GM18526 (cell line): ENCODE measurements around the gene SSH2.

Experiments used
- POLR2A ChIP-seq: IDR thresholded peaks from 3 replicates; pipeline ENCODE4 v1.6.1; 2011; ENCODE audit not compliant: insufficient read length; ENCODE audit errors: extremely low read depth

Gene SSH2

DNA sequence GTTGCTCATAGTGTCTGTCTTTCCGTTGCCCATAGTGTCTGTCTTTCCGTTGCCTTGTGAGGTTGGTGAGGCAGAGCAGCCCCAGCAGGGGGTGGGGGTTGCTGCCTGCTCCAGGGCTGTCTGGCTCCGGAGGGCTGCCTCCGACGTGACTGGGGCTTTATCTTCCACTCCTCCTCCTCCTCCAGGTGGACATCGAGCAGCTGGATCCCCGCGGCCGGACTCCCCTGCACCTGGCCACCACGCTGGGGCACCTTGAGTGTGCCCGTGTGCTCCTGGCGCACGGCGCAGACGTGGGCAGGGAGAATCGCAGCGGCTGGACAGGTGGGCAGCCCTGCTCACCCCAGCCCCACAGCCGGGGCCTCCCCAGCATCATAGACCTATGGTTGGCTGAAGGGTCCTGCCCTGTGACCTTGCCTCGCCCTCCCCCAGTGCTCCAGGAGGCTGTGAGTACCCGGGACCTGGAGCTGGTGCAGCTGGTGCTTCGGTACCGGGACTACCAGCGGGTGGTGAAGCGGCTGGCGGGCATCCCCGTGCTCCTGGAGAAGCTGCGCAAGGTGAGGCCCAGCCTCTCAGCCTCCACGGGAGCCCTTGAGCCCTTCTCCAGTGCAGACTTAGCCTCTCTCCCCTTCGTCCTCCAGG lies 322.4 kb downstream of the SSH2 start:
- no peak for TF ChIP-seq POLR2A

DNA sequence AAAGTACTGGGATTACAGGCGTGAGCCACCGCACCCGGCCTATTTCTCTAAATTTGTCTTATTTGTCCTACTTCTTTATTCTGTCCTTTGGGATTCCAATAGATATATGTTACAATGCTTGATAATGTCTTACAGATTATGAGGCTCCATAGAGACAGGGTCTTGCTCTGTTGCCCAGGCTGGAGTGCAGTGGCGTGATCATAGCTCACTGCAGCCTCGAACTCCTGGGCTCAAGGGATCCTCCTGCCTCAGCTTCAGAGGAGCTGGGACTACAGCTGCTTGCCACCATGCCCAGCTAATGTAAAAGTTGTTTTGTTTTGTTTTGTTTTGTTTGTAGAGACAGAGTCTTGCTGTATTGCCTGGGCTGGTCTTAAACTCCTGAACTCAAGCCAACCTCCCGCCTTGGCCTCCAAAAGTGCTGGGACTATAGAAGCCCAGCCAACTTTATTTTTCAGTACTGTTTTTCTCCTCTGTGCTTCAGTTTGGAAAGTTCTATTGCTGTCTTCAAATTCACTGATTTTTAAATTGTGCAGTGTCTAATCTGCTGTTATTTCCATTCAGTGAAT lies 326.8 kb downstream of the SSH2 start:
- no peak for TF ChIP-seq POLR2A

DNA sequence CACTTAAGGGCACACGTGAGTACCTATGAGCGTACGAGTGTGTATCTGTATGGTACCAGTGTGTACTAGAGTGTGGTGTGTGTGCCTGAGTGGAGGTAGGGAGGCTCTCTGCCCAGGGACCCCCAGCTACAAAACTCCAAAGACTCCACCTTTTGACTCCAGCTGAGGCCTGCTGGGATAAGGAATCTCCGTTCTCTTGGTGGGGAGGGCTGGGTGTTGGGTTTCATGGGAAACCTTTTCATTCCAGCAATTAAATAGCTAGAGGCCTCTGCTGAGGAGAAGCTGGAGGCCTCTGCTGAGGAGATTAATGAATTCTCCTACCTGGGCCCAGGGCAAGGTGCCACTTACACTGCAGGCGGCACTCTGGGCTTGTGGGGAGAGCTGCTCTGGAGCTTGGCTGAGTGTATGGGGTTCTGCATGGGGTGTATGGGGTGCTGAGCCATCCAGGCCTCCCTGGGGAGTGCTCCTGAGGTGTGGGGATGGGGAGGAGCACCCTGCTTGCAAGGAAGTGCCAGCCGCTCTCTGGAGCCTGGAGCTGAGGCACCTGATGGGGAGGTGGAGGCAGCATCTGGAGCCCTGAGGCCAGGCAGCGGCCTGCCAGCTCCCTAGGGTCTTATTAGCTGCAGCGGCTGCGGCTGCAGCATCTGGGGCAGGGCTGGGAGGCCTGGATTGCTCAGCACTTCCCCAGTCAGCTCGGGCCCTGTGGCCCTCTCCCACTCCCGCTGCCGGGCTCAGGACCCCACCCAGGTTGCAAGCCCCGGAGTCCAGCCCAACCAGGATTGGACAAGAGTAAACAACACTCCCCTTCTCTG lies 332.5 kb downstream of the SSH2 start:
- TF ChIP-seq POLR2A, result no peak

DNA sequence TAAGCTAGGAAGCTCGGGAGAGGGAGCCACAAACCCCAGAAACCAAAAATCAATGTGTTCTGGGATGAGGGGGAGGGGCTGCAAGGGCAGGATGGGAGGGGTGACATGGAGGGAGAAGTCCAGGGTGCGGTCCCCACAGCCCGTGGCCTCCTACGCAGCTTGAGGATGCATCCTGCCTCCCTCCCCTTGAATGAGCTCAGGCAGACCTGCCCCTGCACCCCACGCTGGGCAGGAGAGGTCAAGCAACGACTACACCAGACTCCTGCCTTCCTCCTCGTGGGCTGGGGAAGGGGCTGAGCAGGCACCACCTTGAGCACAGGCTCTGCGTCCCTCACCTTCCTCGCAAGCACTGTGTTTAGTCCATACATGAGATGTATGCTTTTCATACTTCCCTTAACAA lies 333.2 kb downstream of the SSH2 start:
- no peak for TF ChIP-seq POLR2A

DNA sequence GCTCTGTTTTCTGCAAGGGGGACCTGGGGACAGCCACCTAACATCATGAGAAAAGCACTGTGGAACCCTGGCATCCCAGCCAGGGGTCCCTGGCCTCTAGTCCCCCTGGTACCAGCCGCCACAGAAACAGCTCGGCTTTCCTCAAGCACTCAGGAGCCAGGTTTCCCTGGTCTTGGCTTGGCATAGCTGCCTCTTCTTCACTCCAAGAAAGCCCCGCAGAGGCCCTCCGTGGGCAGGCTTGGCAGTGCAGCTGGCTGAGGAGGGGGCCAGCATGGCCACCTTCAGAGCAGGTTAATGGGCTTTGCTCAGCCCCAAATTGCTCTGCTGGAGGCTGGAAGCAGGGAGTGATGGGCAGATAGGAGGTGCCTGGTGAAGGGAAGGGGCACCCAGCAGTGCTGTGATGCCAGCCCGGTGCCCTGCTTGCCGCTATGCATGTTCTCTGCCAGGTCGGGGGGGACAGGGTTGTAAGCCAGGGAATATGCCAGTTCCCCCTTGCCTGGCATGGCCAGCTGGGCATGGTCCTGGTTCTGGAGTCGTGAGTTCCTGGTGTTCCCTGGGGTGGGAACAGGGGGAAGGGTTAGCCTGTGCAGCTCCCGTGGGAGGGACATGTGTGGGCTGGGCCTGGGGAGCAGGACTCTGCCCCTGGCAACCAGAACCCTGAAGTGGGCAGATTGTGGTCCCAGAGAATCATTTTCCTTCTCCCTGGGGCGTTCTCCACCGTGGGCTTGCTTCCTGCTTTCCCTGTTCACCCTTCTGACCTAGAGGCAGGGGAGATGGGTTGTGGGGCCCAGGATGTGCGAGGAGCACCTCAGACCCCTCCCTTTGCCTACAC lies 333.9 kb downstream of the SSH2 start:
- no peak for TF ChIP-seq POLR2A

DNA sequence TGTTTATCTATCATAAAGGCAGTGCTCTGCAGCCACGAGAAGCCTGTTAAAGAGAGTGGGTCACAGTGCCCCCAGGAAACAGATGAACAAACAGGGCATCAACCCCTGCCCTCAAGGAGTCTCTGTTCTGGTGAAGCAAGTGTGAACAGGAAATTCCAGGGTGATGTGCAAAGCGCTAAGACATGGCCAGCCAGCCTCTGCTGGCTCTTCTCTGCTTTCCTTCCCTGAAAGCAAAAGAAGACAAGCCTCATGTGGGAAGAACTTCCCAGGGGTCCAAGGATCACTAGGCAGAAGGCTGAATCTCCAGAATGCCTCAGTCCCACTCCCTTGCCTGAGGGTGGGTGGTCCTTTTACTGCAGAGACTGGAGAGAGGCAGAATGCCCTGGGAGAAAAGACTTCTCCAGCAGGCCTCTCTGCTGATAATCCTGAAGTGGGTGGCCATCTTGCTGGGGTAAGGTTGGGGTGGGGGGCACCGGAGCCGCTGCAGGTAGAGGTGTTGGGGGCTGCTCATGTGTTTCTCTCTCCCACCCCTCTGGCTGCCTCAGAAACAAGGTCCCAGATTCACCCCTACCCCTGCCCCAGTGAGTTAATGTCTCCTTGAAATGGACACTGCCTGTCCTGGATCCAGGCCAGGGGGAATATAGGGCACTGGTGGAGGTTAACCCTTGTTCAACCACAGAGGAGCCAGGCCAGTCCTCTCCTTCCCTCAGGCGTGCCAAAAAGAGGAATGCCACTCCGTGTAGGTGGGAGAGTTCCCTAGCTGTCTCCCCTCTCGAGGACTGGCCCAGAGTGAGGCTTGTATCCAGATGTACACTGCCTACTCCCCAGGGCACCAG lies 334.7 kb downstream of the SSH2 start:
- no peak for TF ChIP-seq POLR2A

DNA sequence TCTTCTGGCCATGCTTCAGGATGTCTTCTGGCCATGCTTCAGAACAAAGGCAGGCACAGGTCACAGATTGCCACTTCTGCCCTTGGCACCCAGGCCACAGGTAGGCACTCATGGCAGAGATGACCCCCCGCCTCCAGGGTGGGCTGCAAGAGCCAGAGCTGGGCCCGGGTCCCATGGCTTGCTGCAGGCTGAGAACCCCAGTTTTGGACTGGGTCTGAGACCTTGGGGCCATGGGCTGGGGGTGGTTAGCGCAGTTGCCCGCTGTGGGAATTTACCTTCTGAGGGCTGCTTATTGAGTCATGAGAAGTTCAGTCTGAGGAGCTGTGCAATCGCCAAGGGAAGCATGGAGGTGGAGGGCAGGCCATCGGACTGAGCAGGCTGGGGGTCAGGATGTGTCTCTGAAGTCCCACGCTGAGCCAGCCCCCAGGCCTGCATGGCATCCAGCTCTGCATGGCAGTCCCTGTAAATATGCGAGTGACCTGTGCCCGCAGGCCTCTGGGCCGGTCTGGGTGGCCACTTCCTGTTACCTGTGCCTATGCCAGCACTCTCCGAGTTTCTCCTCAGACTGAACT lies 335.4 kb downstream of the SSH2 start:
- no peak for TF ChIP-seq POLR2A

DNA sequence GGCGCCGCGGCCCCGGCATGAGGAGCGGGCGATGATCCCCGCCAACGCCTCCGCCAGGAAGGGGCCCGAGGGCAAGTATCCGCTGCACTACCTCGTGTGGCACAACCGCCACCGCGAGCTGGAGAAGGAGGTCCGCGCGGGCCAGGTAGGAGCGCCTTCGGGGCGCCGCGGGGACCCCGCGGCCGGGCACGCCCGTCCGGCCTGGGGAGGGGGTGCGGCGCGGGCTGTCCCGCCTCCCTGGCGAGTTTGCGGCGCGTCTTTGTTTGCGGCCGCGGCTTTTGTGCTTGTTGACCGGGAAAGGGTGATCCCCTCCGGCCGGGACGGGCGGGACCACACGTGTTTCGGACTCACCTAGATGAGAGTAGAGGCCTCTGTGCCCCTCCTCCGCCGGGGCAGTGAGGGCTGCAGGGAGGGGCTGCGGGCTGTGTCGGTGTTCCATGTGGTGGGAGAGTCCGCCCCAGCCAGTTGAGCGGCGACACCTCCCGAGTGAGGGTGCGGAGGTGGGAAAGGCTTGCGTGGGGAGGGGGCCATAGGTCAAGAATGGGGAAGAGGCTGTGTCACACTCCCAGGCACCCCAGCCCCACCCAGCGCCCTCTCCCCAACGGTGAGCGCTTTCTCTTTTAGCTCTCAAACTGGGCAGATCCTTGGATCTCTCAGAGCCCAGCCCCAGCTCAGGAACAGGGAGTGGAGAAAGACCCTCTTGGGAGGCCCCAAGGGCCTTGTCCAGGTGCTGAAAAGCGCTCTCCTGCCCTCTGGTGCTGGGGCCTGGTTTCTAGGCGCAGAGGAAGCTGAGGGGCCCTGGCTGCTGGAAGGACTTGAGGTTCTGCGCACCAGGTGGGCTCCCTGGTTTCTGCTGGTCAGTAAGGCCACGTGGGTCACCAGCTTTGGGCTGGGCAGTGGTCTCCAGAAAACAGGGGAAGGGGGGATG lies 336.2 kb downstream of the SSH2 start:
- TF ChIP-seq POLR2A, result no peak

DNA sequence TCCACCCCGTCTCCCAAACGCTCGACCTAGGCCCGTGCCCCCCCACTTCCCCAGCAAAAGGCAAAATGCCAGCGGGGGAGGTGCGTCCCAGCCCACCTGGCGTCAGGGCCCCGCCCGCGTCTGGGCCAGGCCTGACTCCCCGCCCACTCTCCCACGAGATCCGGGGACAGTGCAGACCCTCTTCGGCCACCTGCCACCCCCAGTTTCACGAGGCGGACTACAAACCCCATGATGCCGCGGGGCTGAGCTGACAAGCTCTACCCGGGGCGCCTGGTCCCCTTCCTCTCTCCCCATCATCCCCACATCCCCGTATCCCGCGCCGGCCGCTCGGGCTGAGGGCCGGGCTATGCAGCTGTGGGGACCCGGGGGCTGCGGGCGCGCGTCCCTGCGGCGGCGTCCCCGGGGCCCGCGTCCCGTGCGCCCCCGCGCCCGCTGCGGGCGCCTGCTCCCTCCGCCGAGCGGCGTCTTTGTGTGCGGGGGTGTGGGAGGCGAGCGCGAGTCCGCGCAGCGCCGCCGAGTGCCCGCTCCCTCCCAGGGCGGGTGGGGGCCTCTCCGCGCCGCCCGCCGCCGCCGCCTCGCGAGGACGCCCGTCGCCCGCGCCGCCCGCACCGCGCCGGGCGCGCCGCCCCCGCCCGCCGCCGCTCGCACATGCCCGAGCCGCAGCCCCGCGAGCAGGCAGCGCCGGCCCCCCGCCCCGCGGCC lies 337.0 kb downstream of the SSH2 start, which contains the start of gene ANKRD13B:
Gene ANKRD13B, plus strand, starts transcription at position 283 of the 702 bp plus-strand sequence. CDS start 490 bp downstream, outside the sequence.
- no peak for TF ChIP-seq POLR2A

DNA sequence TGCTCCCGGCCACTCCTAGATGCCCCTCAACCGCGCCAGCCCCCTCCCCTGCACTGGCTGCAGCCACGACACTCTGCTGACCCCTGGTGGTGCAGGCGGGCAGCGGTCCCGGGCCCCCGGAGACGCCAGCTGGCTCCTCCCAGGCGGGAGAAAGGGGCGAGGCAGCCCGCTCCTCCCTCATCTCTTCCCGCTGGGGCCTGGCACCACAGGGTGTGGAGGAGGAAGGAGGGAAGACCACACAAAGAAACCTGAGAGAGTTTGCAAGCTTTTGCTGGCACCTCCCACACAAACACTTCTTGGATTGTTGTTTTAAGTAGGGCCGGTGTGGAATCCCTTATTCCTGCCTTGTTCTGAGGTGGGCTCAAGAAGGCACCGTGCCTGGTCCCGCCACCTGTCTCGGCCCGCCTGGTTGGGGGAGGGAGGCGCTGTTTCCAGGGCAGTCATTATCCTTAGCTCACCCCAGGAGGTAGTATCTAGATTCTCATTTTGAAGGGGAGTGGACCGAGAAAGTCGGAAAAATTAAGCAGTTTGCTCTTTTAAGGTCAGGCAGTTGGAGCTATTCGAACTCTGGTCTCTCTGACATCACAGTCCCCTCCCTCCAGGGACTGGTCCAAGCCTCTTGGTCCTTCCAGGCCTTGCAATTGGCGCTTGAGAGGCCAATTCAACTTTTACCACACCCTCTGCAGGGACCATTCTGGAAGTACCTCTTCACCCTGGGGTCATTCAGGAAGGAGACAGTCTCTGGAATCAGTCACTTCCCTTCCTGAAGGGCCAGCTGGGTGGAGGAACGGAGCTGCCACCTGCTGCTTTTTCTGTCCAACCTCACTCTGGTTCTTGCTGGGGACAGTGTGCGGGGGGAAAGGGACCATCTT lies 338.1 kb downstream of the SSH2 start:
- TF ChIP-seq POLR2A, result no peak

DNA sequence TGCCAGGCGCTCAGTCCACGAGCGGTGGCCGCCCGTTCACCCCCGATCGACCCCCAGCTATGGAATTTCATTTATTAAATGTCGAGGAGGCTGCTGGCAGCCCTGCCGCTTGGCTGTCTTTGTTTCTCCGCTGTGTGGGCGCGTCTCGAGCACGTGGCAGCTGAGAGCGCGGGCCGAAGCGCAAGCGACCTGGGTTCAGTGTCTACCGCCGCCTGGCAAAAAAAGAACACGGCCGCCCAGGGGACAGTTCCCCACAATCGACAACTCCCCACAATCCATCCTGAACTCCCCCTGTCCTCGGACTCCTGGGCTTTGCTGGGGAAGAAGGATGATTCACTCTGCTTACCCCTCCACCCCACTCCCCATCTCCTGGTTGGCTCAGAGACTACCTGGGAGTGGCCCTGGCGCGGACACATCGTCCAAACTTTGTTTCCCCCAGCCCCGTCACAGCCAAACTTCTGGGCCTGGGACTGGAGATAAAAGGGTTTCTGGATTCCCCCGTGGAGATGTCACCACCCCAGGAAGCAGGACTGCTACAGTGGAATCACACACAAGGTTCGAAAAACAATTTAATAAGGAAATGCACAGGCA lies 338.8 kb downstream of the SSH2 start:
- TF ChIP-seq POLR2A, result no peak
